Measurements from ENCODE around the gene LRRC17. TPM values are rescaled to one million over a fixed set of nuclear protein-coding genes. Genes with fewer than 3 reads are reported as not detected.

LRRC17 gene
- total and polyA plus RNA-seq, 9 of the 15 experiments (the other 6 are each of a cell fraction or from before 2014, with no cell fraction given), result 0.03 to 0.18 (median 0.12) TPM; not detected in 5

GRCh38 chr7:102935450-102936115, 22.8 kb downstream of the LRRC17 start:
- Histone ChIP-seq H3K36me3 (ENCODE audit: control insufficient read depth, insufficient read depth, low read length) (no peaks in the 10 kb centered on the region; the same call in 2 of the 3 replicates), H3K4me2 (ENCODE audit: insufficient read depth, low read length) (no peak overlapping the region; the same call in 1 of the 2 replicates), H3K4me3 (no peak overlapping the region), H4K20me1 (replicated peaks; ENCODE audit: control insufficient read depth, insufficient read depth, low read length) (no peaks in the 10 kb centered on the region), H2AFZ (ENCODE audit: low read depth, low read length) (no peak overlapping the region), H3K79me2 (ENCODE audit: control insufficient read depth, insufficient read depth, low read length) (peaks cover 36% of the 10 kb centered on the region), H3K27ac (ENCODE audit: extremely low read depth, low read depth, low read length) (peak overlapping the region; percentile 42; the same call in 1 of the 3 replicates), H3K9me3 (replicated peaks; ENCODE audit: control insufficient read depth, insufficient read depth, low read depth, low read length) (no peaks in the 10 kb centered on the region), H3K9ac (ENCODE audit: insufficient read depth in 1 of 2, low read depth in 2 of 2, low read length in 2 of 2) (no peak overlapping the region; a peak in 1 of 4 replicates), H3K4me1 (replicated peaks in 1 of 2; ENCODE audit: control insufficient read depth in 2 of 2, insufficient read depth in 2 of 2, low read length in 2 of 2) (peaks cover 4 to 16% of the 10 kb centered on the region in 2 experiments), H3K9me1 (ENCODE audit: control insufficient read depth, insufficient read depth, low read length) (no peaks in the 10 kb centered on the region), H3K27me3 (ENCODE audit: control insufficient read depth in 2 of 2, insufficient read depth in 2 of 2, low read length in 2 of 2) (no peaks in the 10 kb centered on the region)
- no TSS peak for BruUV-seq (replicated peaks)
- DNase-seq (ENCODE audit: extremely low read depth in 1 of 4, low spot score in 3 of 4) (no peak), FAIRE-seq (no peak), ATAC-seq (peak; percentile 64)
- ChIA-PET POLR2A (interaction anchor here (1.7 to 4.0 kb wide), 2 partner anchors 9 to 11 kb away, joined by 3 to 21 read pairs; no protein-coding TSS in a partner anchor), CTCF (ENCODE audit: low intra/inter-chr PET ratio) (no interaction called here)
- intact Hi-C loops (cut with micrococcal nuclease), result no loop called here
- in situ Hi-C loops (cut with MboI), result no loop called here
- WGBS (ENCODE audit: insufficient coverage, low coverage, missing lambda C conversion rate), result 17% methylated on average over 6 of the region's 6 CpGs
- TF ChIP-seq ZNF507 (tag; conservative IDR thresholded peaks at IDR 0.05), result no peak
- peak in 1 of 2 experiments; percentile 51; a peak in 1 of 4 replicates for TF ChIP-seq HDAC1 (IDR thresholded peaks at IDR 0.05)
- TF ChIP-seq PKNOX1 (IDR thresholded peaks at IDR 0.05), result peak; percentile 72
- peak; percentile 51; the same call in 1 of the 2 replicates for TF ChIP-seq CBFA2T3 (IDR thresholded peaks at IDR 0.05)
- TF ChIP-seq ZNF639 (CRISPR knock-in tag; conservative IDR thresholded peaks at IDR 0.05 in 1 of 2, IDR thresholded peaks at IDR 0.05 in 1 of 2), result 0 out of 4 replicates have a peak, but pooled peaks of 1 of the 2 experiments have one; percentile 7
- TF ChIP-seq ZBTB9 (CRISPR knock-in tag; IDR thresholded peaks at IDR 0.05), result no peak
- peak; percentile 72 for TF ChIP-seq HMBOX1 (IDR thresholded peaks at IDR 0.05)
- no peak for TF ChIP-seq FOXJ2 (tag; IDR thresholded peaks at IDR 0.05)
- TF ChIP-seq RCOR1 (IDR thresholded peaks at IDR 0.05; ENCODE audit: borderline replicate concordance in 1 of 2, low read depth in 2 of 2, low read length in 2 of 2), result peak in 1 of 2 experiments; percentile 86; a peak in 2 of 4 replicates
- peak; percentile 60; the same call in 1 of the 2 replicates for TF ChIP-seq TEAD4 (IDR thresholded peaks at IDR 0.05; ENCODE audit: low read length)
- no peak for TF ChIP-seq TEAD4 (CRISPR knock-in tag; IDR thresholded peaks at IDR 0.05; ENCODE audit: borderline replicate concordance)
- TF ChIP-seq DPF2 (IDR thresholded peaks at IDR 0.05), result 0 out of 2 replicates have a peak, but pooled peaks have one; percentile 45
- peak; percentile 95 for TF ChIP-seq MEIS2 (IDR thresholded peaks at IDR 0.05; ENCODE audit: partially characterized antibody)
- TF ChIP-seq CEBPG (CRISPR knock-in tag; IDR thresholded peaks at IDR 0.05), result no peak
- peak in 1 of 2 experiments; percentile 78; a peak in 2 of 4 replicates for TF ChIP-seq CEBPG (tag; conservative IDR thresholded peaks at IDR 0.05 in 1 of 2, IDR thresholded peaks at IDR 0.05 in 1 of 2)
- TF ChIP-seq SOX6 (IDR thresholded peaks at IDR 0.05), result peak; percentile 33; the same call in 1 of the 2 replicates
- peak; percentile 81 for TF ChIP-seq CEBPB (tag; IDR thresholded peaks at IDR 0.05)
- 0 out of 2 replicates have a peak, but pooled peaks have one; percentile 31 for TF ChIP-seq ELF1 (tag; IDR thresholded peaks at IDR 0.05)
